NCI-H524 (cell line): Measurements from ENCODE around the gene UNC5C.

ENCODE experiments used
- DNase-seq, 2 experiments: peaks; one replicate each; lab custom pipeline; 2025; lab: John Stamatoyannopoulos, UW

Gene UNC5C

GRCh38 chr4:95217197-95217596 lies 331.6 kb downstream of the UNC5C start:
- DNase-seq = no peak

GRCh38 chr4:95216636-95217035 lies 332.1 kb downstream of the UNC5C start:
- DNase-seq = no peak

- DNase-seq = no peak
Measured at GRCh38 chr4:95215991-95216605, 332.7 kb downstream of the UNC5C start.

GRCh38 chr4:95215043-95215442 lies 333.7 kb downstream of the UNC5C start:
- DNase-seq = no peak

DNA sequence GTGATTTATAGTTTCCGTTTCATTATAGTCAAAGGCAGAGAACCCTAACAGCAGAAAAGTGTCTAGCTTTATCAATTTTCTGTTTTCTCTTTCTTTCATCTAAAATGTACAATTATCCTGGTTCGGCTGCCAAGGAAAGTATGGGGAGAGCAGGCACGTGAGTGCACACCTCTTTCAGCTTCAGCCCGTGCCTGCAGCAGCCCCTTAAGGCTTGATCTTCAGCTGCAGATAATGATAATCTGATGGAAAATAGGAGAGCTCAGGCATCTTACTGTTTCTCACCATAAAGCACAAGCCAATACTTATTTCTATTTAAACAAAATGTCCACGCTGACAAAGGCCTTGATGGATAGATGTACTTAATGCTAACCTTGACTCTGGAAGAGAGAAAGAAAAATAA lies 334.4 kb downstream of the UNC5C start:
- DNase-seq = no peak

GRCh38 chr4:95213366-95213765 lies 335.4 kb downstream of the UNC5C start:
- no peak for DNase-seq

DNA sequence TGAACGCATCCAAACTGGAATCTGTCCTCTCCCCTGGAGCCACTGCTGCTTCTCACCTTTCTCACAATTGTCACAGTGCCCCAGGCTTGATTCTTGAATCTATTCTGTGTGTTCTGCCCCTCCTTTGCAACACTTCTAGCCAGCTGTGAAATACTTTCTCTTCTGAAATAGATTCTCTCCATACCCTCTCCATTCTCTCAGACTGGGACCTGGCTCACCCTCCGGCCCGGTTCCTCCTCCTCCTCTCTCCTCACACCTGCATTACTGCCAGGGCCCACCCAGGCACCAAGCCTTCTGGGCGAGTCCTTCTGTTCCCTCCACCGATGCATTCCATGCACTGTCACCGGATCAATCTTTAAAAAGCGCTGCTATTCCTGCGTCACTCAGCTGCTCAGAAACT lies 336.1 kb downstream of the UNC5C start:
- no peak for DNase-seq

- DNase-seq = peak; percentile 12 to 67
Measured at GRCh38 chr4:95209927-95210326, 338.8 kb downstream of the UNC5C start.

GRCh38 chr4:95204873-95205272 lies 343.9 kb downstream of the UNC5C start:
- peak in 1 of 2 experiments; percentile 6 for DNase-seq

DNA sequence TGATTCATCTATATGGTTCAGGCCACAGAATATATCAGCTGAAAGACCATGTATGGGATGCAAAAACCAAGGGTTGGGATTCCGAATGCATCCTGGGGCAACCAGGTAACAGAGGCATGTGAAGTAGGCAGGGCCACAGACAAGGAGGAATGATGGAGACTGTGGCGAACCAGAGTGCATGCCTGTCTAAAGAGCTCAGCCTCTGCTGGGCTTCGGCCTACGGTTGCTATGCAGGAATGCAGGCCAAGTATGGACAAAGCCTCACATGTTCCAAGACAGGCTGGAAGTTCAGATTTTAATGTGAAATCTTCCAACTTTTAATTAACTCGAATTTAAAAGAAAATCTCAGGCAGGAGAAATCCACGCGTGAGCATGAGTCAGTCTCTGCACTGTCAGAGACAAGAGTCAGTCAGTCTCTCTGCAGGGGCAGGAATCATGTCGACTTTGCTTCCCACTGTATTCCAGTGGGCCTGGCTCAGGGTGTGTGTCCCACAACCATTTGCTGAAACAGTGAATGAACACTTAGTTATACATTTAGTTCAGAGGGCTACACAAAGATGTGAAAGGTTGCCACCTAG lies 344.4 kb downstream of the UNC5C start:
- DNase-seq = no peak

- DNase-seq = no peak
Measured at GRCh38 chr4:95198961-95199360, 349.8 kb downstream of the UNC5C start.

DNA sequence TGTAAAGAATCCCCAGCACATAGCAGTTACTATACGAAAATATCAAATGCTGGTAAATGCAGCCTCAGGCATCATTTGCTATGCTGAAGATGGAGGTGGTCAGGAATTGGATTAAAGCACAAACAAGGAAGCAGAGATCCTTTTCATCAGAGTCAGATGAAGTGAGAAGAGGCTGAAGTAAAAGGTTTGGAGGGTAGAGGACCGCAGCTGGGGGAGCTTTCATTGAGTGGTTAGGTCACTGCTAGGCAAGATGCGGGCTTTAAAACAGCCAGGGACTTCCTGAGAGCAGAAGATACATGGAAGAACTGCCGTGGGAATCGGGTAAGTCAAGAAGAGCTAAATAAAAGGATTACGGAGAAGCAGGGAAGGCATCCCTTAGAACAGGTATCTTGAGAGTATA lies 351.4 kb downstream of the UNC5C start:
- DNase-seq = no peak

DNA sequence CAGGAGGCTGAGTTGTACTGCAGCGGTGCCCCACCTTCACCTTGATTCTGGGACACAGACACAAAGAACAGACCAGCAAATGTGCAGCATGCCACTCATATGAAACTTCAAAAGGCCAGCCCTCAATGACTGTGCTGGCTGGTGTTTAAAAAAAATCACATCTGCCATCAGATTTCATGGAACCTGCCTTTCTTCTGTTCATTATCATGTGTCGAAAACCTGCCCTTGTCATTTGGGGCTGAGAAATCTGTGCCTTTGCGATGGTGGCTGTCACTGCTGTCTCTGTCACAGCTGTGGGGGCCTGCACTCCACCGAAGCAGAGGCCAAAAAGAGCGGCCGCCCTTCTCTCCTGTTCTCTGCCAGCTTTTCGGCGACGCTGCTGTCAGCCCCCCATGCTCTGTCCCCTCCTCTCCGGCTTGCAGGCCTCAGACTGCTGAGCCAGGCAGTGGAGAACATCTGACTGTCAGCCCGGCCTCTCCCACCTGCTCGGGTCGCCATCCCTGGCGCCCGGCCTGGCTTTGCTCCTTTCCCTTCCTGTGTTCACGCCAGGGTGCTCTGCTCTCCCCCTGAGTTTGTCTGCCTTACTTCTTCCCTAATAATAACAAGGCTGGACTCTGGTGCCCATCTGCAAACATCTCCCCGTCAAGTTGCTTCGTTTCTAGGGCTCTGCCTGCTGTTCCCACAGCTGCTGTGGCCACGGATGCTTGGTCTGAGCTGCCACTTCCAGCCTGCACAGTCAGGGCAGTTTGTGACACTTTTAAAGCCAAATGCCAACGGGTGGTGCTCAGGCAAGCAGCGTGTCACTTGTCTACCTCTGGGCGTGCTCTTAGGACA lies 355.2 kb downstream of the UNC5C start:
- DNase-seq = peak; percentile 35 to 67

- DNase-seq = no peak
Measured at GRCh38 chr4:95191537-95191936, 357.2 kb downstream of the UNC5C start.

DNA sequence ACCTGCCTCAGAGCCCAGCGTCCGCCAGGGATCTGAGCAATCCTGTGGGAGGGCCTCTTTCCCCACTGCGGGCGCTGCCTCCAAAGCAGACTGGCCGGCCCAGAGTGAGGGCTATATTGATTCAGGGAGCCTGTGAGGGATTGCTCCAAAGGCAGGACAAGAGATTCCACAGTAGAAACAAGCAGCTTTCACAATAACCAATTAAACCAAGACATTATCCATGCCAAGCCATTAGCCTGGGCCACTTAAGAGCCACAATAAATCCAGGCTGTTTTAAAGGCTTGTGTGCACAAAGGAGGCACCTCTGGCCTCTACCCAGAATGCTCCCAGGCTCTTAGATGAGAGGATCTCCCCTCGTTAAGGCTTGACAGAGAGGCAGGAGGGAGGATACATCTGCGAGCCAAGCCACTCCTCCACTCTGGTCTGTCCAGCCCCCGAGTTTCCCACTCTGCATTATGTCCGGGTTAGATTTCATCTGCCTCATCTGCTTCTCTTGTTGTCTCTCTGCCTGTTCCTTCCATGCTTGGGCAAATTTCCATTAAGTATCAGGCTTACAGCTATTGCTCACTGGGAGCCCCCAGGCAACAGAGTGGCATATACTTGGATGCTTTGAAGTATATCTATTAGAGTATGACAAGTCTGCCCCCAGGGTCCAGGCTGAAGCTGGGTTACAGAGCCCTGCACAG lies 357.9 kb downstream of the UNC5C start:
- peak; percentile 23 to 50 for DNase-seq

GRCh38 chr4:95188701-95189370 lies 359.9 kb downstream of the UNC5C start:
- DNase-seq = no peak

GRCh38 chr4:95186666-95187065 lies 362.1 kb downstream of the UNC5C start:
- no peak for DNase-seq

- no peak for DNase-seq
Measured at GRCh38 chr4:95183656-95184408, 364.9 kb downstream of the UNC5C start.

GRCh38 chr4:95181996-95182306 lies 366.8 kb downstream of the UNC5C start:
- no peak for DNase-seq

DNA sequence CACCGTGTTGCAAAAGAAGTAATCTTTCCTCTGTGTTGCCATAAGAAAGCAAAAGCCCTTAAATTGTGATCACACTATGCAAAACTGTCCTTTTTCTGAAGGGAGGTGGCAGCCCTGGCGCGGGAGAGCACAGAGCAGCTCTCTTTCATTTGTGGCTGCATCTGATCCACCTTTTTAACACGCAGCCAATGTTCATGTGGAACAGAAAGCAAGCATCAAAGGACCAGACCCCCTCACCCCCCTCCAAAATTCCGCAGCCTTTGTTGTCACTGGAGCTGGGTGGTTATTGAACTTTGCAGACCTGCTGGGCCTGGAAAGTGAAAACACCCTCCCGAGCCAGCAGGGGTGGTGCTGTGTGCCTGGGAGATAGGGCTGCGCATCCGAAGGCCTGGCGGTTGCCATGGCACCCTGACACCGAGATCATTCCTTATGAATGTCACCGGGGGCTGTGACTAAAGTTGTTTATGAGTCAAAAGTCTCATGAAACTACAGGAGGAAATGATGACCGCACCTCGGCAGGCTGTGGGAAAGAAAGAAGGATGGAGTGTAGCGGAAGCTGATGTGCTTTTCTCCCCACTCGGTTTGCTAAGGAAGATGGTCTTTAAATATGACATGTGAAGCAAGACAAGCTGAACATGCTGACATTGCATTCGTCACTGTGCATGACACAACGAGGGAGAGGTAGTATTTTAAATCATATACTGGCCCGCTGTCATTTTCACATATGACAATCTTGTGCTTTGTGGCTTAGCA lies 367.4 kb downstream of the UNC5C start:
- no peak for DNase-seq
